ENCODE measurements around the gene CA10. TPM values are rescaled to one million over a fixed set of nuclear protein-coding genes. Genes with fewer than 3 reads are reported as not detected.

Gene CA10
- total and polyA plus RNA-seq, 2 donors (not counting 3 experiments of a cell fraction or from before 2014, with no cell fraction given): not detected

- Histone ChIP-seq H4K20me1 (replicated peaks; ENCODE audit: control insufficient read depth, extremely low read depth, insufficient read depth, low read length) (no peaks in the 10 kb centered on the region), H3K79me2 (ENCODE audit: control insufficient read depth, insufficient read depth, low read length) (no peaks in the 10 kb centered on the region), H3K9me3 (replicated peaks; ENCODE audit: control insufficient read depth, insufficient read depth, low read length) (no peaks in the 10 kb centered on the region), H3K9ac (replicated peaks; ENCODE audit: extremely low read depth, insufficient read depth, low read length) (no peak overlapping the region), H3K4me1 (ENCODE audit: control insufficient read depth, extremely low read depth, insufficient read depth, low read length) (no peaks in the 10 kb centered on the region), H3K9me1 (replicated peaks; ENCODE audit: control insufficient read depth, extremely low read depth, insufficient read depth, low read length) (no peaks in the 10 kb centered on the region), H2AFZ (ENCODE audit: low read depth, low read length) (no peak overlapping the region), H3K4me2 (ENCODE audit: insufficient read depth, low read length) (no peak overlapping the region), H3K36me3 (ENCODE audit: control insufficient read depth in 2 of 2, extremely low read depth in 1 of 2, insufficient read depth in 2 of 2, low read length in 2 of 2) (no peaks in the 10 kb centered on the region), H3K4me3 (replicated peaks in 1 of 3; ENCODE audit: insufficient read depth in 1 of 3, low read depth in 1 of 3, low read length in 3 of 3) (no peak overlapping the region), H3K27me3 (ENCODE audit: control insufficient read depth in 2 of 2, insufficient read depth in 2 of 2, low read length in 2 of 2) (no peaks in the 10 kb centered on the region), H3K27ac (ENCODE audit: insufficient read depth, low read depth, low read length) (no peak overlapping the region)
- dilution Hi-C loops (cut with MboI; ENCODE audit: extremely low pct_ligation_motif_present, low sequenced_read_pairs) (no loop called here), intact Hi-C loops (cut with micrococcal nuclease) (no loop called here)
- no peak for FAIRE-seq
- POLR2A ChIA-PET: no interaction called here
- DNase-seq (ENCODE audit: low read depth, low spot score): no peak
- BruUV-seq (replicated peaks): no TSS peak
- TF ChIP-seq POLR2A (IDR thresholded peaks at IDR 0.05; ENCODE audit: low read depth, low read length): no peak
- no peak for TF ChIP-seq EZH2 (IDR thresholded peaks at IDR 0.05; ENCODE audit: borderline replicate concordance, low read depth, low read length, severe bottlenecking)
- no peak for TF ChIP-seq FOS (IDR thresholded peaks at IDR 0.05; ENCODE audit: borderline replicate concordance, insufficient read depth, low read length)
- TF ChIP-seq, protein P1, sequence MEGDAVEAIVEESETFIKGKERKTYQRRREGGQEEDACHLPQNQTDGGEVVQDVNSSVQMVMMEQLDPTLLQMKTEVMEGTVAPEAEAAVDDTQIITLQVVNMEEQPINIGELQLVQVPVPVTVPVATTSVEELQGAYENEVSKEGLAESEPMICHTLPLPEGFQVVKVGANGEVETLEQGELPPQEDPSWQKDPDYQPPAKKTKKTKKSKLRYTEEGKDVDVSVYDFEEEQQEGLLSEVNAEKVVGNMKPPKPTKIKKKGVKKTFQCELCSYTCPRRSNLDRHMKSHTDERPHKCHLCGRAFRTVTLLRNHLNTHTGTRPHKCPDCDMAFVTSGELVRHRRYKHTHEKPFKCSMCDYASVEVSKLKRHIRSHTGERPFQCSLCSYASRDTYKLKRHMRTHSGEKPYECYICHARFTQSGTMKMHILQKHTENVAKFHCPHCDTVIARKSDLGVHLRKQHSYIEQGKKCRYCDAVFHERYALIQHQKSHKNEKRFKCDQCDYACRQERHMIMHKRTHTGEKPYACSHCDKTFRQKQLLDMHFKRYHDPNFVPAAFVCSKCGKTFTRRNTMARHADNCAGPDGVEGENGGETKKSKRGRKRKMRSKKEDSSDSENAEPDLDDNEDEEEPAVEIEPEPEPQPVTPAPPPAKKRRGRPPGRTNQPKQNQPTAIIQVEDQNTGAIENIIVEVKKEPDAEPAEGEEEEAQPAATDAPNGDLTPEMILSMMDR (IDR thresholded peaks at IDR 0.05; ENCODE audit: extremely low read depth in 1 of 2, insufficient read depth in 1 of 2, low read depth in 1 of 2, low read length in 2 of 2): no peak
- no peak for TF ChIP-seq JUN (IDR thresholded peaks at IDR 0.05; ENCODE audit: borderline replicate concordance, insufficient read depth, insufficient read length, low read depth)
- TF ChIP-seq MYC (IDR thresholded peaks at IDR 0.05; ENCODE audit: low read depth, low read length): no peak
- TF ChIP-seq POLR2AphosphoS5 (IDR thresholded peaks at IDR 0.05; ENCODE audit: insufficient read depth, low read depth, low read length): no peak
- TF ChIP-seq, protein P2, sequence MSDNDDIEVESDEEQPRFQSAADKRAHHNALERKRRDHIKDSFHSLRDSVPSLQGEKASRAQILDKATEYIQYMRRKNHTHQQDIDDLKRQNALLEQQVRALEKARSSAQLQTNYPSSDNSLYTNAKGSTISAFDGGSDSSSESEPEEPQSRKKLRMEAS (IDR thresholded peaks at IDR 0.05; ENCODE audit: insufficient read depth, insufficient read length): no peak
- no peak for TF ChIP-seq GATA2 (IDR thresholded peaks at IDR 0.05; ENCODE audit: insufficient read depth, insufficient read length, low read depth, low read length)
- CTCF ChIA-PET: no interaction called here
These were observed 345.3 kb downstream of the CA10 start for GRCh38 chr17:51813140-51813783.
